D721Med (cell line): ENCODE measurements around the gene EIF4E1B.

Experiments used
- DNase-seq: peaks from one replicate; pipeline ENCODE4 v3.0.0; 2011; ENCODE audit warnings: low spot score; ENCODE audit not compliant: insufficient read length
- FAIRE-seq: peaks from 2 replicates; lab custom pipeline; 2011; peaks lifted over from hg19 to GRCh38; lab: Jason Lieb, UNC
- CTCF ChIP-seq: IDR thresholded peaks from 2 replicates; pipeline ENCODE4 v1.5.1; 2012; ENCODE audit warnings: mild to moderate bottlenecking, control low read depth; ENCODE audit not compliant: insufficient read depth; ENCODE audit errors: missing control alignments

Gene EIF4E1B

DNA sequence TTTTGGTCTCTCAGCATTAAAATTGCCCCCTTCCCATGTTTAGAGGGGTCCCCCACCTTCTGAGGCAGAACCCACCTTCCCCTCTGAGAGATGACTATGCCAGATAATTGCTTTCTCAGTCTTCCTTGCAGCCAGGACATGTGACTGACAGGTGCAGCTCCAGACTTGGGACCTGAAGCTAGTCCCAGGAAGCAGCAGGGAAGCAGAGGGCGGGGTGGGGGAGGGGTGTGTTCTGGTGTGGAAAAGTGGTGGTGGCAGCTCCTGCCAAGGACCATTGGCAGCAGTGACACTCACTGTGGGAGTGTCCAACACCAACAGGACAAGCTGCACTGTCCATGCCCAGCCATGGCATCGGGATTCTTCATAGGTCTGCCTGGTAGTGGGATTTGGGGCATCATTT lies 2.3 kb downstream of the EIF4E1B start:
- FAIRE-seq: no peak
- DNase-seq: no peak
- no peak for TF ChIP-seq CTCF

GRCh38 chr5:176633598-176633997 lies 3.1 kb downstream of the EIF4E1B start:
- DNase-seq (no peak), FAIRE-seq (no peak)
- TF ChIP-seq CTCF: no peak

DNA sequence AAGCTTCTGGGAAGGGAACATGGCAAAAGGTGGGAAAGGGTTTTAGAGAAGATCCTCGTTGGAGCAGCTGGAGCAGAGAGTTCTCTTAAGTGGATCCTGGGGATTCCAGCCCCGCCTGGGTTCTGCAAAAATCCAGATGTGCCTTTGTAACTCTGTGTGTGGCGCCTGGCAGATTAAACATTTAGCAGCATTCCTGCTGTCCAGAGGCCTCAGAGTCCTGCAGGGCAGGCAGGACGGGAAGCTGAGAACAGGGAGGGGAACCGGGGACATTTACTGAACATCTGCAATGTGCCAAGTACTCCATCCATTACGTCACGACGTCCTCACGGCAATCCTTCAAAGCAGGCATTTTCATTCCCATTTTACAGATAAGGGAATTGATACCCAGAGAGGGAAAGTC lies 6.0 kb downstream of the EIF4E1B start:
- DNase-seq (no peak), FAIRE-seq (no peak)
- TF ChIP-seq CTCF: no peak

DNA sequence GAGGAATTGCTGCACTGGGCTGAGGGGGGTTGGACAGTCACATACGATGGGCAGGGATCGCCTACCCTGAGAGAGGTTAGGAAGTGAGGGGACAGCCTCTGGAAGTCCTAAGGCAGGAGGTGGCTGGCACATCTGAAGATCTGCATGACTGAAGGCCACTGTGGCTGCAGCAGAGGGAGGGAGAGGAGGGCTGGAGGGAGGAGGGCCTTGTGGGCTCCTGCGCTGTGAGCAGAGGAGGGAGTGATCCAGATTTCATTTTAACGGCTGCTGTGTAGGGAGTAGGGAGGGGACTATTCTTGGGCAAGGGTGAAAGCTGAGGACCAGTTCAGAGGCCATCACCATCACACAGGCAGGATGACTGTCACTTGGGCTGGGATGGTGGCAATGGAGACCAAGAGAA lies 7.1 kb downstream of the EIF4E1B start:
- FAIRE-seq (no peak), DNase-seq (no peak)
- no peak for TF ChIP-seq CTCF

DNA sequence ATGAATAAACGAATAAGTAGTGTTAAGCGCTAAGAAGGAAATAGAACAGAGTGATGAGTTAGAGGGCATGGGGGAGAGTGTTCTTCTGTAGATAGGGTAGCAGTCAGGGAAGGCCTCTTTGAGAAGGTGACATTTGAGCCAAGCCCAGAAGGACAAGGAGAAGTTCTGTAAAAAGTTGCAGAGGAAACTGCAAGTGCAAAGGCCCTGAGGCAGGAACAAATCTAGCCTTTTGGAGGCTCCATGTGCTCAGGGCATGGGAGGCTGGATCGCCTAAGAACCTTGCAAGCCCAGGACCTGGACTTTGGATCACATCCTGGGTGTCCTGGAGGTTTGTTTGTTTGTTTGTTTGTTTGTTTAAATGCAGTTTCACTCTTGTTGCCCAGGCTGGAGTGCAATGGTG lies 8.0 kb downstream of the EIF4E1B start:
- FAIRE-seq (no peak), DNase-seq (no peak)
- TF ChIP-seq CTCF: no peak

DNA sequence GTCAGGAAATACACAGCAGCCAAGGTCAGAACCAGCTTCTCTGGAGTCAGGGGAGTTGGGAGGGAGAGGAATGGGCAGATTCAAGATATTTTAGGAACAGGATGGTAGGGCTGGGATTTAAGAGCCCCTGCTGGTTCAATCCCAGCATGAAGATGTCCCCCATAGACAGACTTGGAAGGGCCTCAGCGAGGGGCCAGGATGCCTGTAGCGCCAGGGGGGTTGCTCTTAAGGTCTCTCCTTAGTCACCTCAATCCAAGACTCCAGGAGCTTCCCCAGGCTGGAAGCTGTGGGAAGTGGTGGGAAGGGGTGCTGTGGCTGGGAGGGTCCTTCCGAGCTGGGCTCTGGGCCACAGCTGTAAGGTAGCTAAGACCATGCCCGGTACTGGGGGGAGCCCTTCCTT lies 8.7 kb downstream of the EIF4E1B start:
- no peak for DNase-seq
- no peak for FAIRE-seq
- TF ChIP-seq CTCF: no peak

DNA sequence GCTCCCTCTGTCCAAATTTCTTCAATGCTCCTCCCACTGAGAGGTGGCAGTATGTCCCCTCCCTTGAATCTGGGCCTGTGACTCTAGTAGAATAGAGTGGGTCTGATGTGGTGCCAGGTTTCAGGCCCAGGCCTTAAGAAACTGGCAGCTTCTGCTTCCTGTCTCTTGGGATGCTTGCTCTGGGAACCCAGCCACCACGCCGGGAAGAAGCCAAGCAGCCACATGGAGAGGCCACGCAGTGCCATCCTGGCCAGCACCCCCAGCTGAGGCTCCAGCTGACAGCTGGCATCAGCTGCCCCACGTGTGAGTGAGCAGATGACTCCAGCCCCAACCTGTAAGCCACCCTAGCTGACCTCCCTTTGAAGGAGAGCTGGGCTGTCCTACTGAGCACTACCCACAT lies 9.5 kb downstream of the EIF4E1B start:
- no peak for DNase-seq
- TF ChIP-seq CTCF: no peak
- FAIRE-seq: no peak
